HuH-7.5 (cell line): ENCODE data around the gene OR2F2.

Experiments
- DNase-seq: peaks from one replicate; pipeline ENCODE4 v3.0.0; 2011; ENCODE audit warnings: low spot score

OR2F2 gene

DNA sequence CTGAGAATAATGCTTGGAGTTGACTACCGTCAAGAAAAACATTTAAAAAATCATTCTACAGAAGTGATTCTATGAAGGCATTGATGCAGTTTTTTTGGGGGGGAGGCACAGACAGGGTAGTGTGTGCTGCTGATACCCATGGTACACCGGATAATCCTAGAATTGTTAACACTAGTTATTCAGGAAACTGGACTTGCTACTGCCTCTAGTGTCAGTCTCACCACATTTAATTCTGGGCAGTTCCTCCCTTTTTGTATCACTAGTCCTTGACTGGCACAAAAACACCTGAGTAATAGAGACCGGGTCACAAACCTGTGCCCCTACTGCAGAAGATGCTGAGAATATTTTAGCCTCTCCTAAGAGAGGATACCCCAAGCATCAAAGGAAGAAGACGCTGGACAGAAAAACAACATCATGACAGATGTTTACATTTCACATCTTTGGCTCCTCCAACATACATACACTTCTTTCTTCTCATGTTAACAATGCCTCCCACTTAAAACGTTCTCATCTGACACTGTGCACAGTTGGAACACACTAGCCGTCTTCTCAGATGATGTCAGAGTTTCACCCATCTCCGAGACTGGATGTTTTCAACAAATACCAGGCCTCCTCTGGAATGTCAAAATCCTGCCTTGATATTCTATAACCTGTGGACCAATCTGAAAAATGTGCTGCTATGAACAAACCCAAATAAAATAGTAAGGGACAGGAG lies 19.9 kb upstream of the OR2F2 start:
- DNase-seq: no peak

- no peak for DNase-seq
Measured at GRCh38 chr7:143924851-143925250, 10.2 kb upstream of the OR2F2 start.

DNA sequence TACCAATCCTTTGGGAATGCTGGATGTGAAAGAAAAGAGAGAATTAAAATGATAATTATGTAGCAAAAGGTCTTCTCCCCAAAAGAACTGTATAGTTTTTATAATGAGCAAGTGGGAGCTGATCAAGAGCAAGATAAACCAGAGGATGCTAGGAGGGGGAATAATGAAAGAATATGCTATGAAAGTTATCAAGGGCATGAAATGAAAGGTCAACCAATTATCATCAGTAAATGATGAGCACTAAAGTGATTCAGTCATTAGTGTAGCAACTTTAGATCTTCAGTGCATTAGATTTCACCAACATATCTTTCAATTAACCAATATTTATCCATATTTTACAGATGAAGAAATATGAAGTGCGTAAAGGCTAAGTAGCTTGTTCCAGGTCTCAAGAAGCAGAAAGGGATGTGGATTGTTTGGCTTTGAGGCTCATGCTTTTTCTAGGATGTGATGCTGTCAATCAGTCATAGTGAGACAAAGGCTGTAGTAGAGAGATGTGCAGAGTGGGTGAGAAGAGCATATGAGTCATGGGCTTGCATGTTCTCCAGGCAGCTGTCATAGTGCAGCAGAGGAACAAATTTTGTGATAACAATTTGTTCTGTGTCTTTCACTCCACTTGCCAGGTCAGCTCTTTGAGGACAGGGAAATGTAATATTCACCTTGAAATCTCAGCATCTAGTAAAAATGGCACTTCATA lies 5.7 kb upstream of the OR2F2 start:
- DNase-seq: no peak

GRCh38 chr7:143931739-143932138 lies 3.3 kb upstream of the OR2F2 start:
- DNase-seq: no peak

DNA sequence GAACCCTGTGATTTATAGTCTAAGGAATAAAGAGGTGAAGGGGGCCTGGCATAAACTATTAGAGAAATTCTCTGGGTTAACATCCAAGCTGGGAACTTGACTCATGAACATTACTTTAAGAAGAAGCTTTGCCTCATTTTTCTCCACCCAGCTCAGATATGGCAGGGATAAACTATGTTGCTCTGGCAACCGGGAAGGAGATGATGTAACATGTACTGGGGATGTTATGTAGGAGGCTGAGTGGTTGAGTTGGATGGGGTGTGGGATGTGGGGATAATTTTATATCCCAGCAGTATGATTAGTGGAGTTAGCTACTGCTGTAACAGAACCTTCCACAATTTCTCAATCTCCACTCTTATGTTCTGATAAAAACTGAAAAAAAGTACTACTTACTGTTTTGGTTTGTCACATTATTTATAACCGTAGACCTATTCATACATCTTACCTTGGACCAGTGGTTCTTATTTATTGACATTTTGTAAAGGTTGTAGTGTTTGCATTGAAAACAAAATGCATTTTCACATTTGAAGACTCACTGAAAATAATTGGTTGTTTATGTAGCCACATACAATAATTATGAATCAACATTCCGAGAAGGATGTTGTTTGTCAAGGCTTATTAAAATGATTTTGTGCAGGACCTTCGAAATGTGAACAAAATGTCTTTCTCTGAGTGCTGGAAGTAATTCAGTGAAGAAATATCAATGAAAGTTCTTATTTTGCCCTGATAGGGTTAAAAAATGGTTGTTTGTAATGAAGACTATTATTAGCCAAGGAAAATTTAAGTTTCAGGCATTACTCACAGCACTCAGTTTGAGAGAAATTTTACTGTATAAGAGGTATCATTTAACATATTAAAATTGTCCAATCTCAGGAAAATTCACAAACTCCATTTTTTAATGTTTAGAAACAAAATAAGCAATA lies 1.3 kb downstream of the OR2F2 start:
- DNase-seq: no peak

- no peak for DNase-seq
Measured at GRCh38 chr7:143938379-143939243, 3.6 kb downstream of the OR2F2 start.

DNA sequence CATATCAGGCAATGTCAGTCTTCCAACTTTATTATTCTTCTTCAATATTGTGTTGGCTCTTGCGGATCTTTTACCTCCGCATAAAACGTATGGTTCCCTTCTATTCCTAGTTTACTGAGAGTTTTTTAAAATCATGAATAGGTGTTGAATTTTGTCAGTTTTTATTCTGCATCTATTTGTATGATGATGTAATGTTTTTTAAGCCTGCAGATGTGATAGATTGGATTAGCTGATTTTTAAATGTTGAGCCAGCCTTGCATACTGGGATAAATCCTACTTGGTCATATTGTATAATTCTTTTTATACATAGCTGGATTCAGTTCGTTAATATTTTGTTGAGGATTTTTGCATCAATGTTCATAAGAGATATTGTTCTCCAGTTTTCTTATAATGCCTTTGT lies 10.4 kb downstream of the OR2F2 start:
- no peak for DNase-seq

- no peak for DNase-seq
Measured at GRCh38 chr7:143947111-143947510, 12.1 kb downstream of the OR2F2 start.

- no peak for DNase-seq
Measured at GRCh38 chr7:143948733-143949132, 13.7 kb downstream of the OR2F2 start.

GRCh38 chr7:143953421-143953820 lies 18.4 kb downstream of the OR2F2 start:
- no peak for DNase-seq

DNA sequence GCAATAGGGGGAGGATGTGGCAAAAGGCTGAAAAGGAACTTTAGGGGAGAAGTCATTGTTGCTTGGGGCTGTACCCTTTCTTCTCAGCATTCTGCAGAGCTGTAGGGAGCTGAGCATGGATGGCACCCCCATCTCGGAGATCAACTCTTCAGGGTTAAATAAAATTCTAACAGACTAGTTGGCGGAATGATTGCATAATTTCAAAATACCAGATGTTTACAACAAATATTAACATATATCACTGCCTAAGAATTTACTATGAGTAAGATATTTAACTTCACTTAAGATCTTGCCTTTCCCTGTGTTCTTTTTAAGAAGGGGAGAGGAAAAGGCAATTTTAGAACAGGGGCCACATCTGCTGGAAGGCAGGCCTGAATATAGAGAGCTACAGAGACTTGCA lies 19.1 kb downstream of the OR2F2 start:
- no peak for DNase-seq

DNA sequence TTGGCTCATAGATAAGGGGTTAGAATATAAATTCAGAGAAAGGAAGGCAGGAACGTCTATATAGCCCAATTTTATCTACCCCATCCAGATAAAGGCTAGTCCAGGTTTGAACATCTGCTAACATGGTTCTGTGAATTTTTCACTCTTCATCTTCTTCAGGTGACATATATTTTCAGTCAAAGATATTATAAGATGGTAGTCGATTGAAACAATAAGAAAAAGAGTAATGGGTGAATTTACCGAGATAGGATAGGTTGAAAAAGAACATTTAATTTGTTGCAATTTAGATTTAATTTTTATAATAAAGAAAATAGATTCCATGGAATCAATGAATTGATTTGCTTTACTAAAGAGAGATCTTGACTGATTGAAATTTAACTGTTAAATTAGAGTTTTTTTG lies 19.5 kb downstream of the OR2F2 start, which contains the start of gene OR2F1:
Gene OR2F1 (plus strand): TSS at position 301 of the 400 bp plus-strand sequence. CDS start 5,127 bp downstream, outside the sequence.
- no peak for DNase-seq

- DNase-seq: no peak
Measured at GRCh38 chr7:143958781-143959180, 23.7 kb downstream of the OR2F2 start.

GRCh38 chr7:143960813-143961610 lies 26.0 kb downstream of the OR2F2 start:
- no peak for DNase-seq

- no peak for DNase-seq
Measured at GRCh38 chr7:143965280-143965679, 30.2 kb downstream of the OR2F2 start.

DNA sequence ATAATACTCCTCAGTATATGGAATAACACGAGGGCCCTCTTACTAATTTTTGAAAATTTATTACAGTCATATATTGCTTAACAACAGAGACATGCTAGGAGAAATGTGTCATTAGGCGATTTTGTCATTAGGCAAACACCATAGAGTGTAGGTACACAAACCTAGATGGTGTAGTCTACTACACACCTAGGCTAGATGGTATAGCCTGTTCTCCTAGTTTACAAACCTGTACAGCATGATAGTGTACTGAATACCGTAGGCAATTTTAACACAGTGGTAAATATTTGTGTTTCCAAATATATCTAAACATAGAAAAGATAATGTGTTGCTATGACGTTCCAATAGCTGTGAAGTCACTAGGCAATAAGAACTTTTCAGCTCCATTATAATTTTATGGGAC lies 32.4 kb downstream of the OR2F2 start:
- DNase-seq: no peak

DNA sequence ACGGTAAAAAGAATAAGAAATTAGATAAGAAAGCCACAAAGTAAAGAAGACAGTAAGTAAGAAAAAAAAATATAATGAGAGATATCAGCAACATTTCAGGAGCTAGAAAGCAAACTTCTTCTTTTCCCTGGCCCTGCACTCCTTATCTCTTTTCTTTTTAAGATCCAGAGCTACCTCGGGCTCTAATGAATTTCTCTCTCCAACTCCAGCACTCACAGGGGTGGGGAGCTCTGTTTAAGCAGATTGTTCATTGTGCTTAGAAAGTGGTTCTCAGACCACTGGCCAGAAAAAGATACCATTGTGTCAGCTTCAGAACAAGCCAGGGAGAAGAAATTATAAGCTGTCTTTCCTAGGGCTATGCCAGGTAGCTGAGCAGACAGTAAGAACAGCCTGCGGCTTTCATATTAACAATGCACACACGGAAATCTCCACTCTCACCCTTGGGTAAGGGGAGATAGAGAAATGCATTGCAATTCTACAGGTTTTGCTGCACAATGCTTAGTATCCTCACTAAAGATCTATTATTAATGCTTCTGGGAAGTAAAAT lies 38.9 kb downstream of the OR2F2 start:
- no peak for DNase-seq

DNA sequence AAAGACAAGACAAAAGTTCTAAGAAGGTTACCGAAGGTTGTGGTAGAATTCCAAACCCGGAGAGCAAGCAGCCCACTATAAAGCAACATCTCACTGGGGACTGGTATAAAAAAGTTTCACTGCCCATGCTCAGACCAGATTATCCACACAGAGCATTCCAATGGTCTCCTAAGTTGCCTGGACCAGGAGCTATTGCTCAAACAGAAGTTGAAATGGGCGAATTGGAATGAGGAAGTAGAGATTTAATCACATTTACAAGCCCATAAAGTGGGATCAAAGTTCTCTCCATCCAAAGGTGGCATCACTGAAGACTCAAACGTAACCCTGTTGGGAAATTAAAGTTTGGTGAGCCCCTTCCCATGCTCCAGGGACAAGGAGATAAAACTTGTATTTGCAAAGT lies 39.4 kb downstream of the OR2F2 start:
- peak; percentile 36 for DNase-seq

DNA sequence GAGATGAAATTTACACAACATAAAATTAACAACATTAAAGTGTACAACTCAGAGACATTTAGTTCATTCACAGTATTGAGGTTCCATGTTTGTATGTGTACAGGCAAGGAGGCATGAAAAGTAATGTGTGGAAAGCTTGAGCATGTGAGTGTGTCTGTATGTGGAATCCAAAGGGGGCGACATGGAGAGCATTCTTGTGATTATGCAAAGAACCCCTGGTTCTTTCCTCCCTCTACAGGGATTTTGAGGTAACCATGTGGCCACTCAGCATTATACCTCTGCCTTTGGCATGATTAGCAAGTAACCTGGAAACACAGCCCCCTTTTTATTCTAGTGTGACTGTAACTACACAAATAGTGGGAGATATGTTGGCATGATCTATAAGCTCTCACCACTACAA lies 40.6 kb downstream of the OR2F2 start:
- no peak for DNase-seq

DNA sequence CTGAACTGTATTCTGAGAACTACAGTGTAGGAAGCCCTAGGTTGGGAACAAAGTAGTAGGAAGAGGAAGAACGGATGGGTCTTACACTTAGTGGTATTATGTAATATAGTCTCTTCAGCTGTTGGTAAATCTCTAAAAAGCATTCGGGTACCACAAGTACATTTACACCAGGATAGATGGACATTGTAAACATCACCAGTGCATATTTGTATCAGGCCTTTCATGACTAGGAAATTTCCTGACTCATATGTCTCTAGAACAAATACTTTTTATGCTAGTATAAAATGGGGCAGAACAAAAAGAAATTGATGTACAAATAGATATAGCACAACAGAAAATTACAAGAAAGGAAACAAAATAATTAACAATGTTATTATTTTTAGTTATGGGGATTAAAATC lies 43.6 kb downstream of the OR2F2 start:
- no peak for DNase-seq

DNA sequence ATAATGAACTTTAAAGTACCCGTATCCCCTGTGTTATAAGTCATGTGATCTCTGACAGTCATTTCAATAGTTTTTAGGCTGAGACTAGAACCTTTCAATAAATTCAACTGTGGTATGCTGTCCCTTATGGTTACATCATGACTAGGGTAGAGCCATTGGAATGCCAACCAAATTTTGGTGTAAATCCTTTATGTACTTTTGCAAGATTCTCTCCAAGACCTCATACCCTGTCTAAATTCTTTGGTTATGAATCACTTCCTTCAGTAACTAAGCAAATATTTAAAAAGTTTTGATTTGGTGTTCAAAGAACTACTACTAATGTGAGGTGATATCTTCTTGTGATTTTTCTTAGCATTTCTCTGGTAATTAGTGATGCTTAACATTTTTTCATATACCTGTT lies 44.3 kb downstream of the OR2F2 start:
- DNase-seq: no peak
